OCI-M2 (cell line): Measurements from ENCODE around the gene PARP12.
"Not testable (repeated sequence)": the region's sequence is repeated elsewhere in the genome, so short reads cannot be mapped to it uniquely, and the experiment has no call there.

Experiments used
- DNase-seq: peaks from one replicate; lab custom pipeline; 2025; ENCODE audit not compliant: unreplicated experiment; lab: John Stamatoyannopoulos, UW

Gene PARP12

GRCh38 chr7:140062528-140063299 is at the start of gene PARP12:
PARP12 (minus strand) TSS chr7:140062951; CDS start chr7:140062847, 104 bp downstream.
- DNase-seq = no peak

- DNase-seq = not testable (repeated sequence)
These were observed 46.0 kb upstream of the PARP12 start for GRCh38 chr7:140108777-140109176.

DNA sequence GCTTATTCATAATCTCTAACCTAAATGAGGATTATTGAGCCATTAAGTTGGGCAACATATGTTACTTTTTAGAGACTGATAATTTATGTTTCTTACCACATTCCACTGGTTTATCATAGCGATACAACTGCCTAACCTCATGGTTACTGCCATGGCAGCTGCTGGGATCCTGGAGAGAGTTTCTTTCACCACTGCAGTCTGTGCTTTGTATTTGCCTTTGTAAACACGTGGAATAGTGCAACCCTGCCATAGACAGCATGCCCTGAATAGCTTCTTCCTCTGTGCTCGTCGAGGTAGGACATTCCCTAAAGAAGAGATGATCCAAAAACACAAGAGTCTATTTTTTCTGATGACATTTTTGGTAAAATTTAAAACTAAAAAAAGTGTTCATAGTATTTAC is 33.7 kb upstream of the PARP12 start:
- DNase-seq = no peak

DNA sequence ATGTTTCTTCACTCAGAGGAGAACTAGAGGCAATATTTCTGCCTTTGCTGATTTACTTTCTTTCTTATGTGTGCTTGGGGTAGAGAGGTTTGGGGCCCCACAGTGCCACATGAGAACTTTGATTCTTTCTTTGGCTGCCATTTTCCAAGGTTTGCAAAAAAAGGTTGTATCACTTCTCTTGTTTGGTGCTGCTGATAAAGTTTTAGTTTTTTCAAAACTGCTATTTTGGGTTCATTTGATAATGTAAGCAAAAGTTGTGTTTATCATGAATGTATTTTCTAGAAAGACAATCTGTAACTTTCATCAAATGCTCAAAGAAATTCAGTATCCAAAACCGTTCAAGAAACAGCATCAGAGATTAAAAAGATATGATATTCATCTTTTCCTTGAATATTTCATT is 30.6 kb upstream of the PARP12 start:
- no peak for DNase-seq

- no peak for DNase-seq
These were observed 22.7 kb upstream of the PARP12 start for GRCh38 chr7:140085447-140085846.

GRCh38 chr7:140084972-140085371 is 22.2 kb upstream of the PARP12 start:
- no peak for DNase-seq

DNA sequence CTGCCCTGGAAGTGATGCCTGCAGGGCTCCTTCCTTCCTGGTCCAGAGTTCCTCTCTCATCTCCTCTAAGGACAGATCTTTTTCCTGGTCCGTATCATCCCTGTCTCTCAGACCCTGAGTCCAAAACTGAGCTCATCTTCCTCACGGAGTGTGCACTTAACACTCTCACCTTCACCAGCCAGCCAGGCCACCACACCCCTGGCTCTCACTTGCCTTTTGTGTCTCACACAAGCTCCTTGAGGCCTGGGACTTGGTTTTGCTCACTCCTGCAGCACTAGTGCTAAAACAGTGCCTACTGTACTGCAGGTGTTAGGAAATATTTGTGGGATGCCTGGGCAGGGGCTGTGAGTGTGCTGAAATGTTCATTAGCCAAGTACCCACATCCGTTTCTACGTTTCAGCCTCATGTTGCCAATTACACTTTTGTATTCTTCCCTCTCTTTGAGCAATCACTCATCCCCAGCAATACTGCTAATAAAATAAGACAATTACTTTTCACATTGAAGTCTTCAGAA is 21.4 kb upstream of the PARP12 start:
- no peak for DNase-seq

GRCh38 chr7:140082770-140083169 is 20.0 kb upstream of the PARP12 start:
- no peak for DNase-seq

GRCh38 chr7:140081774-140082425 is 19.1 kb upstream of the PARP12 start:
- no peak for DNase-seq

GRCh38 chr7:140080919-140081318 is 18.2 kb upstream of the PARP12 start:
- no peak for DNase-seq

- DNase-seq = no peak
These were observed 16.4 kb upstream of the PARP12 start for GRCh38 chr7:140079121-140079536.

DNA sequence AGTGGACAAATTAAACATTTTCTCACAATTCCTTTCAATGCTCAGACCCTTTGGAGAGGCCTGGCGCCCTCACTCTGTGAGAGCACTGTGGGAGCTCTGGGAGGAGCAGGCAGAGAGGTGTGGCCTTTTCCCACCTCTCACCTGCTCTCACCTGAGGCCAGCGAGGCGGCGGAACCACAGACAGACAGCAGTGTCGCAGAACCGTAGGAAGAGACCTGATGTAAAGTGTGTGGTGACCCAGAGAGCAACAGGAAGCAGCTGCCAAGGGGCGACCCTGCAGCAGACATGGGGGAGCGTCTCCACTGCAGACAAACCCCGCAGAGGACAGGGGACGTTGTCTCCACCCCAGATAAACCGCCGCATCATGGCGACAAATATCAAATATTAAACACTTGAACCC is 15.6 kb upstream of the PARP12 start:
- no peak for DNase-seq

DNA sequence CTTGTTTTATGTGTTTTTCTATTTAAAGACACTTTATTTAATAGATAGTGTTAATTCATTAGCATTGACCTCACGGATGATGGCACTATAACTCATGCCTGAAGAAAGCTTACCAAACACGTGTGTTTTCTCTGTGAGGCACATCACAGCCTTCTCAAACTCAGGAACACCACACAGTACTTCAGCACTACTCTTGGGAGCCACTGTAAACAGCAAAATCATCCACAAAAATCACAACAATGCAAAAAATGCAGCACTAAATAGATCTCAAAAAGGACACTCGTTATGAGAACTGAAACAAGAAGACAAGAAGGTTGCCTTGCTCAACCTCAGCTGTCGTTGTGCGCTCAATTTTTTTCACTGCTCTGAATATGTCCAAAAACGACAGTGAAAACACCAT is 12.0 kb upstream of the PARP12 start:
- DNase-seq = no peak

- no peak for DNase-seq
These were observed 7.8 kb upstream of the PARP12 start for GRCh38 chr7:140070546-140070945.

- no peak for DNase-seq
These were observed 6.7 kb upstream of the PARP12 start for GRCh38 chr7:140069298-140069949.

- DNase-seq = no peak
These were observed 5.3 kb upstream of the PARP12 start for GRCh38 chr7:140068033-140068432.

- DNase-seq = no peak
These were observed 4.3 kb upstream of the PARP12 start for GRCh38 chr7:140067052-140067451.

GRCh38 chr7:140062118-140062527 is 628 bp downstream of the PARP12 start:
- no peak for DNase-seq

DNA sequence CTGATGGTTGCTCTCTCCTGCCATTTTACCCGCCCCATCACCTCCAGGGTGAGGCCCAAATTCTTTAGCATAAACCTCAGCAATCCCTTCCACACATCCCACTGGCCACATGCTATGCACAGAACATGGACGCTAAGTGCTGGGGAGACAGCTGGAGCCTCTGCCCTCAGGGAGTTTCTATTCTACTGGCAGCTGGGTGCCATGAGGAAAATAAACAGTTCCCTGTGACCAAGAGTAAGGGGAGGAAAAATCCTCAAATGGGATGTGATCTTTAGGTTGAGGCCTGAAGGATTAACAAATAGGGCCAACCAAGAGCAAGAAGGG is 1.2 kb downstream of the PARP12 start:
- DNase-seq = no peak

GRCh38 chr7:140060788-140061606 is 1.8 kb downstream of the PARP12 start:
- DNase-seq = no peak

DNA sequence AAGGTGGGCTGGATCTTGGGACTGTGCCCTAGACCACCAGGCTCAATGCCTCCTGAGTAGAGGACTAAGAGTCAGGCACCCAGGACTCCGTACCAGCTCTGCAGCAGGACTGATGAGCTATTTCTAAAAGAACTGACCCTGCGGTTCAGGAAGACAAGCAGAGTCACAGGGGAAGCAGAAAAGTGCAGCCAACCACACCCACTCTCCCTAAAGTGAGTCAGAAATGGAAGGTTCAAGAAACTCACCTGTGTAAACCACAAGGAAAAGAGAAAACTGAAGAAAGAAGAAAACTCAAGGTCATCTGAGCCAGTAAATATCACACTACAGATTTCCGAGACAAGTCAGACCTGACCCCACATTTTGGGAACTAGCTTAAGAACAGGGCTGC is 2.5 kb downstream of the PARP12 start:
- DNase-seq = no peak
